Kidney (tissue), 14 donors: ENCODE results near the gene SPDYE1. TPM values are rescaled to one million over a fixed set of nuclear protein-coding genes. Genes with fewer than 3 reads are reported as not detected.
"Not testable (repeated sequence)": the region's sequence is repeated elsewhere in the genome, so short reads cannot be mapped to it uniquely, and the experiment has no call there.

Experiments
- DNase-seq, 5 donors: peaks; one replicate each; pipeline ENCODE4 v3.0.0-alpha.2; 2013 to 2020
- FAIRE-seq: peaks from 2 replicates; lab custom pipeline; 2012; peaks lifted over from hg19 to GRCh38; lab: Jason Lieb, UNC
- H3K27ac ChIP-seq, 2 donors: one replicate each; pipeline ENCODE4 v1.7.0; 2013; ENCODE audit warnings: low read depth in 2 of 2, low read length in 2 of 2, inconsistent platforms in 1 of 2
- H3K27me3 ChIP-seq: one replicate; pipeline ENCODE4 v1.7.1; 2013; ENCODE audit warnings: low read length, inconsistent platforms; ENCODE audit not compliant: control insufficient read depth, insufficient read depth
- H3K36me3 ChIP-seq, 3 donors: one replicate each; pipeline versions ENCODE4 v1.7.0 to v1.7.1; 2013; ENCODE audit warnings: low read length in 3 of 3, control low read depth in 1 of 3, inconsistent platforms in 1 of 3; ENCODE audit not compliant: insufficient read depth in 3 of 3, control insufficient read depth in 2 of 3
- H3K4me1 ChIP-seq, 3 donors: one replicate each; pipeline versions ENCODE4 v1.7.0 to v1.7.1; 2013; ENCODE audit warnings: low read length in 3 of 3, inconsistent platforms in 1 of 3, low read depth in 1 of 3; ENCODE audit not compliant: control insufficient read depth in 2 of 3, insufficient read depth in 2 of 3
- H3K4me3 ChIP-seq, 3 donors: one replicate each; pipeline versions ENCODE4 v1.7.0 to v1.8.1; 2013; ENCODE audit warnings: low read length in 3 of 3, control low read depth in 1 of 3, inconsistent platforms in 1 of 3
- H3K9ac ChIP-seq, 3 donors: one replicate each; pipeline versions ENCODE4 v1.7.0 to v1.7.1; 2013; ENCODE audit warnings: low read length in 3 of 3, control low read depth in 1 of 3, inconsistent platforms in 1 of 3
- H3K9me3 ChIP-seq, 3 donors: one replicate each; pipeline versions ENCODE4 v1.7.0 to v1.7.1; 2013; ENCODE audit warnings: low read length in 3 of 3, control low read depth in 1 of 3, inconsistent platforms in 1 of 3; ENCODE audit not compliant: control insufficient read depth in 2 of 3, insufficient read depth in 1 of 3
- CTCF ChIP-seq: IDR thresholded peaks from 3 replicates; pipeline ENCODE4 v1.5.1; 2012; ENCODE audit warnings: mild to moderate bottlenecking, moderate library complexity, borderline replicate concordance; ENCODE audit not compliant: insufficient read depth; ENCODE audit errors: extremely low read depth
- intact Hi-C: fragments of 100-400 bp; cut with DNase I; formaldehyde crosslinking; loops from one replicate; pipeline ENCODE4 v1.11.1; 2022
- polyA plus RNA-seq: library from polyadenylated mRNA; stranded (reverse); fragments of 350-450 nt; fragmentation: Illumina TruSeq; extraction: RNeasy Lipid Tissue Mini Kit (QIAGEN cat#74804); gene quantifications from one replicate; pipeline ENCODE4 v1.2.3, GENCODE V29; 2014; ENCODE audit warnings: low read depth, low replicate concordance; ENCODE audit not compliant: insufficient read depth
- total RNA-seq: library from RNA; stranded (reverse); fragmentation: NEBNext Ultra II Directional; extraction: Animal tissue kit (Norgen Biotek cat#: 25700); gene quantifications from one replicate; pipeline ENCODE4 v1.2.1, GENCODE V29; 2021
- donor health status: control.
- donor health status: control.
- donor health status: control.
- donor health status: control.
- donor health status: control.
- donor health status: DM: yes; HTN: yes; CAD: no.
- donor health status: Normal renal cell carcinoma (clear cell type).

Gene SPDYE1
- total and polyA plus RNA-seq, 2 donors from 2014 or later, result not detected

GRCh38 chr7:44015090-44015489 is 17.4 kb downstream of the SPDYE1 start:
- intact Hi-C loops, H3K27me3 ChIP-seq, H3K9me3 ChIP-seq, H3K4me1 ChIP-seq, H3K36me3 ChIP-seq, H3K9ac ChIP-seq, DNase-seq, H3K4me3 ChIP-seq, FAIRE-seq, H3K27ac ChIP-seq: not testable (repeated sequence)

- Histone ChIP-seq H3K9ac (peak overlapping the region; percentile 57 to 73 (median 71)), H3K4me3 (peak overlapping the region; percentile 70 to 79 (median 76)), H3K27ac (peak overlapping the region in 1 of 2 donors; percentile 17)
- FAIRE-seq, H3K9me3 ChIP-seq, H3K4me1 ChIP-seq, intact Hi-C loops, H3K27me3 ChIP-seq, H3K36me3 ChIP-seq: not testable (repeated sequence)
- TF ChIP-seq CTCF, result peak; percentile 58
- peak; percentile 98 to 99 (median 99) for DNase-seq
Observed at GRCh38 chr7:44018857-44019807, 21.4 kb downstream of the SPDYE1 start.

GRCh38 chr7:44019825-44020224 is 22.1 kb downstream of the SPDYE1 start:
- not testable (repeated sequence) for FAIRE-seq, H3K27ac ChIP-seq

GRCh38 chr7:44022069-44022468 is 24.4 kb downstream of the SPDYE1 start:
- H3K4me1 ChIP-seq, FAIRE-seq, H3K9ac ChIP-seq, H3K27ac ChIP-seq, H3K27me3 ChIP-seq, H3K36me3 ChIP-seq, DNase-seq, H3K4me3 ChIP-seq, H3K9me3 ChIP-seq, intact Hi-C loops: not testable (repeated sequence)

More at GRCh38 chr7:44019825-44020224, 22.1 kb downstream of the SPDYE1 start:
- H3K9ac ChIP-seq, H3K36me3 ChIP-seq, H3K4me3 ChIP-seq, H3K27me3 ChIP-seq, H3K4me1 ChIP-seq, H3K9me3 ChIP-seq, intact Hi-C loops: not testable (repeated sequence)
- peak in 1 of 5 donors; percentile 62 for DNase-seq

GRCh38 chr7:44022796-44023467 is 25.2 kb downstream of the SPDYE1 start:
- H3K36me3 ChIP-seq, H3K9me3 ChIP-seq, DNase-seq, intact Hi-C loops, FAIRE-seq, H3K9ac ChIP-seq, H3K4me1 ChIP-seq, H3K27me3 ChIP-seq, H3K27ac ChIP-seq, H3K4me3 ChIP-seq: not testable (repeated sequence)

- H3K4me1 ChIP-seq, FAIRE-seq, H3K27ac ChIP-seq, H3K9ac ChIP-seq, H3K36me3 ChIP-seq, H3K9me3 ChIP-seq, H3K4me3 ChIP-seq, intact Hi-C loops, H3K27me3 ChIP-seq: not testable (repeated sequence)
- DNase-seq, result peak in 1 of 5 donors; percentile 25
Observed at GRCh38 chr7:44029433-44029832, 31.7 kb downstream of the SPDYE1 start.

- H3K9ac ChIP-seq, H3K4me3 ChIP-seq, H3K9me3 ChIP-seq, FAIRE-seq, H3K4me1 ChIP-seq, H3K27ac ChIP-seq, H3K27me3 ChIP-seq, intact Hi-C loops, H3K36me3 ChIP-seq, DNase-seq: not testable (repeated sequence)
Observed at GRCh38 chr7:44030029-44030428, 32.3 kb downstream of the SPDYE1 start.
